ENCODE measurements around the gene CUBN.

DNA sequence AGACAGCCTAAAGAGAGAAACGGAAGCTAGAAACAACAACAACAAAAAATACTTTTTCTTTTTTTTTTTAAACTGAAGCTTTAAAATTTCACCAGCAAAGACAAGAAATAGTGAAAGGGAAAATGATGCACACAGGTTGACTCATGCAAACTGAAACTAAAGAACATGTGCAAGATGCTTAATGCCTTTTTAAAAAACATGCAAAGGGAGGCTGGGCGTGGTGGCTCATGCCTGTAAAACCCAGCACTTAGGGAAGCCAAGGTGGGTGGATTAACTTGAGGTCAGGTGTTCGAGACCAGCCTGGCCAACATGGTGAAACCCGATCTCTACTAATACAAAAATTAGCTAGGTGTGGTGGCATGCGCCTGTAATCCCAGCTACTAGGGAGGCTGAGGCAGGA is 15.1 kb upstream of the CUBN start:
- TF ChIP-seq EZH2 (IDR thresholded peaks at IDR 0.05; ENCODE audit: borderline replicate concordance, low read length): no peak
- TF ChIP-seq, protein P1, sequence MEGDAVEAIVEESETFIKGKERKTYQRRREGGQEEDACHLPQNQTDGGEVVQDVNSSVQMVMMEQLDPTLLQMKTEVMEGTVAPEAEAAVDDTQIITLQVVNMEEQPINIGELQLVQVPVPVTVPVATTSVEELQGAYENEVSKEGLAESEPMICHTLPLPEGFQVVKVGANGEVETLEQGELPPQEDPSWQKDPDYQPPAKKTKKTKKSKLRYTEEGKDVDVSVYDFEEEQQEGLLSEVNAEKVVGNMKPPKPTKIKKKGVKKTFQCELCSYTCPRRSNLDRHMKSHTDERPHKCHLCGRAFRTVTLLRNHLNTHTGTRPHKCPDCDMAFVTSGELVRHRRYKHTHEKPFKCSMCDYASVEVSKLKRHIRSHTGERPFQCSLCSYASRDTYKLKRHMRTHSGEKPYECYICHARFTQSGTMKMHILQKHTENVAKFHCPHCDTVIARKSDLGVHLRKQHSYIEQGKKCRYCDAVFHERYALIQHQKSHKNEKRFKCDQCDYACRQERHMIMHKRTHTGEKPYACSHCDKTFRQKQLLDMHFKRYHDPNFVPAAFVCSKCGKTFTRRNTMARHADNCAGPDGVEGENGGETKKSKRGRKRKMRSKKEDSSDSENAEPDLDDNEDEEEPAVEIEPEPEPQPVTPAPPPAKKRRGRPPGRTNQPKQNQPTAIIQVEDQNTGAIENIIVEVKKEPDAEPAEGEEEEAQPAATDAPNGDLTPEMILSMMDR (conservative IDR thresholded peaks at IDR 0.05 in 1 of 2, IDR thresholded peaks at IDR 0.05 in 1 of 2; ENCODE audit: extremely low read depth in 1 of 2, insufficient read depth in 1 of 2, low read depth in 1 of 2, low read length in 2 of 2): no peak

All from mammary epithelial cell (primary cell).